ENCODE data around the gene USE1. TPM values are rescaled to one million over a fixed set of nuclear protein-coding genes. Genes with fewer than 3 reads are reported as not detected.

The USE1 gene
- total and polyA plus RNA-seq, 4 experiments from 2014 or later, result 36.5 to 44.3 (median 40.5) TPM

DNA sequence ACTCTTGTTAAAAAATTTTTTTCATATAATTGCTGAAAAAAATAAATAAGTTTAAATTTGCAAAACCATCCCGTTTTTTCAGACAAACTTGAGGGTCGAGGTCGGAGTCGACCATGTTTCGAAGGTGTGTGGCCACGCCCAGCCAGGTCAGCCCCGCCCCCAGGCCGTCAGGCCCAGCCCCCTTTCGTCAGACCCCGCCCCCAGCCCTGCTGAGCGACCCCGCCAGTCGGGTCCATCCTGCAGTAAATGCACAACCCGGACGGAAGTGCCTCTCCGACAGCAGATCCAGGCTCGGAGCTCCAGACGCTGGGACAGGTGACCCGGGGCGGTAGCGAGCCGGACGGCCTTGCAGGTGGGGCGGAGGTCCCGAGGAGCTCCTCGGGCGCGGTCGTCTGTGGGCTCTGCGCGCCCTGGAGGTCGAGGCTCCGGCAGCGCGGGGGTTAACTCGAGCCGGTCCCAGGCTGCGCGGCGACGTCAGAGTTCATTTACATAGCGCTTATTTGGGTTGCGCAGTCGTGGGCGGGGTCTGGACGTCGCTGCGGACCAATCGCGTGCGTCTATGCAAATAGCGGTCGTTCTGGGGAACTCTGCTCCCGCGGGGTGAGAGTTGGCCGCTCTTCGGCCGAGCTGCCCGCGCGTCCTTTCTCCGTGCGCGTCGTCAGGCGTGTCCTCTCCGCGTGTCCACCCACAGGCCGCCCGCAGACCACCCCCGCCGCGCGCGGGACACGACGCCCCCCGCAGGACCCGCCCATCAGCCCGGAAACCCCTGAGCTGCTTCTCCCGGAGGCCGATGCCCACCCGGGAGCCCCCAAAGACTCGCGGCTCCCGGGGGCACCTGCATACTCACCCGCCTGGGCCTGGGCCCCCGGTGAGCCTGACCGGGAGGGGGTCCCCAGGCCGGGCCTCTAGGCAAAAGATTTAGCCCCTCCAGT is 11.1 kb downstream of the USE1 start, which contains the start of gene OCEL1:
OCEL1 (plus strand) TSS at position 225 of the 932 bp plus-strand sequence; CDS start at position 247, 22 bp downstream.
- CTCF ChIA-PET (ENCODE audit: partially characterized antibody), result interaction anchor here (0.5 to 2.5 kb wide), 8 partner anchors 8 to 150 kb away, joined by 3 to 13 read pairs (median 3); partner anchors contain the start of genes USE1 and USHBP1
- peak; percentile 96 to 98 (median 97) for DNase-seq
- Histone ChIP-seq H3K9me3 (ENCODE audit: control insufficient read depth in 1 of 2, low read length in 2 of 2) (no peaks in the 10 kb centered on the region), H3K36me3 (ENCODE audit: insufficient read depth, low read length) (peaks cover 7% of the 10 kb centered on the region), H3K4me1 (ENCODE audit: insufficient read depth, low read length) (peaks cover 14% of the 10 kb centered on the region), H3K27me3 (ENCODE audit: insufficient read depth, low read length) (no peaks in the 10 kb centered on the region), H3K27ac (ENCODE audit: low read depth, low read length) (peak within 1 kb of the TSS; percentile 73), H3K4me3 (ENCODE audit: low read length in 2 of 2) (peak within 1 kb of the TSS; percentile 73 to 90)
- intact Hi-C loops (cut with micrococcal nuclease), result loop anchor here (1.0 to 5.0 kb wide), 6 partner anchors 9 to 151 kb away; partner anchors contain the start of genes BABAM1, DDA1, HAUS8 and MYO9B
- no peaks in the 10 kb centered on the region for H3K9me3 Mint-ChIP-seq
- peak within 1 kb of the TSS; percentile 95 to 99 (median 95) for H3K4me3 Mint-ChIP-seq
- POLR2A ChIA-PET (ENCODE audit: partially characterized antibody), result interaction anchor here (0.6 to 4.7 kb wide), 26 partner anchors 9 to 1390 kb away, joined by 3 to 134 read pairs (median 5); partner anchors contain the start of genes ABHD8, ANKLE1, ANO8 and BABAM1
- peak within 1 kb of the TSS; percentile 98 to 99 (median 98) for H3K27ac Mint-ChIP-seq
- no peaks in the 10 kb centered on the region for H3K27me3 Mint-ChIP-seq
- peaks cover 4 to 19% (median 7%) of the 10 kb centered on the region in 4 donors for H3K4me1 Mint-ChIP-seq
- H3K36me3 Mint-ChIP-seq, result peaks cover 0 to 13% of the 10 kb centered on the region in 2 donors

- intact Hi-C loops (cut with micrococcal nuclease), result loop anchor here (5.0 kb wide), 1 partner anchor 39 kb away; the partner anchor contains the start of gene BABAM1
- H3K9me3 Mint-ChIP-seq, result no peaks in the 10 kb centered on the region
- H3K4me3 Mint-ChIP-seq, result peak overlapping the region in 4 of 8 donors; percentile 1 to 10 (median 5)
These were observed 12.7 kb downstream of the USE1 start for GRCh38 chr19:17227798-17228367.

DNA sequence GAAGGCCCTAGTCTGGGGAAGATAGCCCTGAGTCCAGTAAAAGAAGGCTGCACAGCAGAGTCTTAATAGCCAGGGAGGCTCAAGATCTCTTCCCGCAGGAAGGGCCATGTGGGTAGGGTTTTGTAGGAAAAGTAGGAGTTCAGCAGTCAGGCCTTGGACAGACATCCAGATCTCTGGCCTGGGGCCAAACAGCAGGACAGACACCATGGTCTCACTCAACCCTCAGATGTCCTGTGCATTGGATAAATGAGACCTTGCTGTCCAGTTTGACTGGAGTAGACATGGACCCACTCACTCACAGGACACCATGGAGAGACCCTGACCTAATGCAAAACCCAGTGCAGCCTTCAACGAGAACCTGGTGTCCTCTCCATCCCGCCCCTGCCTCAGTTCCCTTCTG is 14.7 kb downstream of the USE1 start:
- H3K27me3 Mint-ChIP-seq, result no peaks in the 10 kb centered on the region
- peaks cover 22% of the 10 kb centered on the region for H3K4me1 ChIP-seq (ENCODE audit: insufficient read depth, low read length)
- H3K36me3 ChIP-seq (ENCODE audit: insufficient read depth, low read length), result peaks cover 7% of the 10 kb centered on the region
- no peaks in the 10 kb centered on the region for H3K9me3 Mint-ChIP-seq
- no peak overlapping the region for H3K4me3 ChIP-seq (ENCODE audit: low read length in 2 of 2)
- H3K27me3 ChIP-seq (ENCODE audit: insufficient read depth, low read length), result no peaks in the 10 kb centered on the region
- no peak overlapping the region for H3K27ac ChIP-seq (ENCODE audit: low read depth, low read length)
- H3K36me3 Mint-ChIP-seq, result peaks cover 0 to 19% of the 10 kb centered on the region in 2 donors
- intact Hi-C loops (cut with micrococcal nuclease), result loop anchor here (5.0 kb wide), 1 partner anchor 37 kb away; the partner anchor contains the start of gene BABAM1
- peak overlapping the region in 1 of 7 donors; percentile 4 for H3K27ac Mint-ChIP-seq
- CTCF ChIA-PET (ENCODE audit: partially characterized antibody), result no interaction called here
- DNase-seq, result no peak
- peaks cover 5 to 44% (median 14%) of the 10 kb centered on the region in 4 donors for H3K4me1 Mint-ChIP-seq
- H3K4me3 Mint-ChIP-seq, result no peak overlapping the region
- no peaks in the 10 kb centered on the region for H3K9me3 ChIP-seq (ENCODE audit: control insufficient read depth in 1 of 2, low read length in 2 of 2)
- POLR2A ChIA-PET (ENCODE audit: partially characterized antibody), result interaction anchor here (0.5 kb wide), 1 partner anchor 77 kb away, joined by 3 read pairs; no protein-coding TSS in a partner anchor

More at GRCh38 chr19:17227798-17228367, 12.7 kb downstream of the USE1 start:
- Histone ChIP-seq H3K9me3 (ENCODE audit: control insufficient read depth in 1 of 2, low read length in 2 of 2) (no peaks in the 10 kb centered on the region), H3K27ac (ENCODE audit: low read depth, low read length) (no peak overlapping the region), H3K4me3 (ENCODE audit: low read length in 2 of 2) (no peak overlapping the region), H3K4me1 (ENCODE audit: insufficient read depth, low read length) (peaks cover 14% of the 10 kb centered on the region), H3K36me3 (ENCODE audit: insufficient read depth, low read length) (peaks cover 7% of the 10 kb centered on the region), H3K27me3 (ENCODE audit: insufficient read depth, low read length) (no peaks in the 10 kb centered on the region)
- H3K27ac Mint-ChIP-seq, result peak overlapping the region in 3 of 7 donors; percentile 40 to 62 (median 57)
- no peaks in the 10 kb centered on the region for H3K27me3 Mint-ChIP-seq
- no peak for DNase-seq
- H3K4me1 Mint-ChIP-seq, result peaks cover 4 to 27% (median 7%) of the 10 kb centered on the region in 4 donors
- CTCF ChIA-PET (ENCODE audit: partially characterized antibody), result no interaction called here
- POLR2A ChIA-PET (ENCODE audit: partially characterized antibody), result interaction anchor here (1.2 to 4.7 kb wide), 4 partner anchors 8 to 39 kb away, joined by 3 to 134 read pairs (median 33); partner anchors contain the start of genes BABAM1 and USE1
- peaks cover 0 to 20% of the 10 kb centered on the region in 2 donors for H3K36me3 Mint-ChIP-seq

DNA sequence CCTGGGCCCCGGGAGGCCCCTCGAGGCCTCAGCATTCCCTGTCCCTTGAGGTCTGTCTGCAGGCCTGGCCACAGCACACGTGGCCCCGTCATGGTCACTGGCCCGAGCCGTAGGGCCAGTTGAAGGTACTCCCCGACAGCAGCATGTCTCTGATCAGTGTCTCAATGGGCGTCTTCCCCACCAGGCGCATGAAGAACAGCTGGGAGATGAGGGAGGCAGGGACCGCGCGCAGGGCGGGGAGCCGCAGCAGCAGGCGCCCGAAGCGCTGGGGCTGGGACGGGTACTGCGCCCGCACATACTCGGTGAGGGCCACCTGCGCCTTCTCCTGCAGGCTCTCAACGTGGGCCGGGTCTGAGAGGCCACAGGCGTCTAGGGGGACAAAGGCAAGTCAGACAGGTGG is 17.1 kb downstream of the USE1 start:
- Histone ChIP-seq H3K36me3 (ENCODE audit: insufficient read depth, low read length) (peaks cover 7% of the 10 kb centered on the region), H3K4me3 (ENCODE audit: low read length in 2 of 2) (no peak overlapping the region), H3K27me3 (ENCODE audit: insufficient read depth, low read length) (no peaks in the 10 kb centered on the region), H3K9me3 (ENCODE audit: control insufficient read depth in 1 of 2, low read length in 2 of 2) (no peaks in the 10 kb centered on the region), H3K4me1 (ENCODE audit: insufficient read depth, low read length) (peaks cover 21% of the 10 kb centered on the region), H3K27ac (ENCODE audit: low read depth, low read length) (no peak overlapping the region)
- intact Hi-C loops (cut with micrococcal nuclease), result no loop called here
- Mint-ChIP-seq H3K4me3 (peak overlapping the region in 1 of 8 donors; percentile 10), H3K36me3 (peaks cover 0 to 13% of the 10 kb centered on the region in 2 donors), H3K27ac (peak overlapping the region in 1 of 7 donors; percentile 18), H3K27me3 (no peaks in the 10 kb centered on the region), H3K9me3 (no peaks in the 10 kb centered on the region), H3K4me1 (peaks cover 2 to 29% (median 9%) of the 10 kb centered on the region in 4 donors)
- POLR2A ChIA-PET (ENCODE audit: partially characterized antibody), result interaction anchor here (2.1 kb wide), 1 partner anchor 17 kb away, joined by 13 read pairs; the partner anchor contains the start of gene USE1
- no peak for DNase-seq
- CTCF ChIA-PET (ENCODE audit: partially characterized antibody), result interaction anchor here (1.0 kb wide), 1 partner anchor 26 kb away, joined by 4 read pairs; no protein-coding TSS in a partner anchor

GRCh38 chr19:17234911-17235299 is 19.7 kb downstream of the USE1 start:
- Histone ChIP-seq H3K4me1 (ENCODE audit: insufficient read depth, low read length) (peaks cover 20% of the 10 kb centered on the region), H3K36me3 (ENCODE audit: insufficient read depth, low read length) (no peaks in the 10 kb centered on the region), H3K9me3 (ENCODE audit: control insufficient read depth in 1 of 2, low read length in 2 of 2) (no peaks in the 10 kb centered on the region), H3K27ac (ENCODE audit: low read depth, low read length) (peak overlapping the region; percentile 40), H3K4me3 (ENCODE audit: low read length in 2 of 2) (peak overlapping the region; percentile 69 to 84), H3K27me3 (ENCODE audit: insufficient read depth, low read length) (no peaks in the 10 kb centered on the region)
- Mint-ChIP-seq H3K4me3 (peak overlapping the region; percentile 70 to 85 (median 78)), H3K4me1 (peaks cover 2 to 28% (median 6%) of the 10 kb centered on the region in 4 donors), H3K27ac (peak overlapping the region in 1 of 7 donors; percentile 64), H3K27me3 (no peaks in the 10 kb centered on the region), H3K9me3 (no peaks in the 10 kb centered on the region), H3K36me3 (peaks cover 0 to 8% of the 10 kb centered on the region in 2 donors)
- ChIA-PET CTCF (ENCODE audit: partially characterized antibody) (interaction anchor here (0.6 to 3.0 kb wide), 18 partner anchors 9 to 462 kb away, joined by 3 to 20 read pairs (median 4); partner anchors contain the start of genes BABAM1, OCEL1 and USE1), POLR2A (ENCODE audit: partially characterized antibody) (interaction anchor here (0.6 to 4.1 kb wide), 16 partner anchors 8 to 460 kb away, joined by 3 to 53 read pairs (median 8); partner anchors contain the start of genes BABAM1, HAUS8, MYO9B and NR2F6)
- intact Hi-C loops (cut with micrococcal nuclease), result loop anchor here (1.0 to 2.0 kb wide), 6 partner anchors 9 to 168 kb away; partner anchors contain the start of genes HAUS8, MYO9B, OCEL1 and USE1
- peak; percentile 45 to 62 (median 48) for DNase-seq

DNA sequence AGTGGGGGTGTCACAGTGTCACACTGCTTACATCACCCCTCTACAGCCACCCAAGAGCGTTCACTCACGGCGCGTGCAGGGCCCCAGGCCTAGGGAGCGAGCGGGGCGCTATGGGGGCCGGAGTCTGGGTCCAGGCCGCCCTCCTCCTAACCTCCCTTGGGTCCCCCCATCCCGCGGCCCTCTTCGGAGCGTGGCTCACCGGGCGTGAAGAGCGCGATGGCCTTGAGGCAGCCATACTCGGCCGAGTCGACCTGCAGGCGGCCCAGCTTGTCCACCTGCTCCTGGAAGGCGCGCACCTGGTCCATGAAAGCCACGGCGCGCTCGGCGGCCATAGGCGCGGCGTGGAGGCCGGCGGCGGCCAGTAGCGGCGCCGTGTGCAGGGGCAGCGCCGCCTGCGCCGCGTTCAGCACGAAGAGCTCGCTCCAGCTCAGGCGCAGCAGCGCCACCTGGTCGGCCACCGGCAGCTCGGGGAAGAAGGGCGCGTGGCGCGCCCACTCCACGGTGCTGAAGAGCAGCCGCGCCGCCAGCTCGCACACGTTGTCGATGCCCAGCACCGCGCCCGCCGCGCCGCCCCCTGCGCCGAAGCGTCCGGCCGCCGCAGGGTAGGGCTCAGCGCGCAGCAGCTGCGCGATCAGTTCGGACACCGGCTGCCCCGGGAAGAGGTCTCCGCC is 20.3 kb downstream of the USE1 start:
- Histone ChIP-seq H3K4me1 (ENCODE audit: insufficient read depth, low read length) (peaks cover 20% of the 10 kb centered on the region), H3K9me3 (ENCODE audit: control insufficient read depth in 1 of 2, low read length in 2 of 2) (no peaks in the 10 kb centered on the region), H3K36me3 (ENCODE audit: insufficient read depth, low read length) (no peaks in the 10 kb centered on the region), H3K27me3 (ENCODE audit: insufficient read depth, low read length) (no peaks in the 10 kb centered on the region), H3K27ac (ENCODE audit: low read depth, low read length) (peak overlapping the region; percentile 40), H3K4me3 (ENCODE audit: low read length in 2 of 2) (peak overlapping the region; percentile 69 to 84)
- CTCF ChIA-PET (ENCODE audit: partially characterized antibody), result interaction anchor here (0.6 to 3.0 kb wide), 19 partner anchors 10 to 463 kb away, joined by 3 to 20 read pairs (median 4); partner anchors contain the start of genes BABAM1, OCEL1 and USE1
- Mint-ChIP-seq H3K4me3 (peak overlapping the region; percentile 70 to 85 (median 78)), H3K27ac (peak overlapping the region in 1 of 7 donors; percentile 64), H3K27me3 (no peaks in the 10 kb centered on the region), H3K4me1 (peaks cover 2 to 28% (median 6%) of the 10 kb centered on the region in 4 donors), H3K36me3 (peaks cover 0 to 8% of the 10 kb centered on the region in 2 donors), H3K9me3 (no peaks in the 10 kb centered on the region)
- peak; percentile 71 to 77 (median 73) for DNase-seq
- POLR2A ChIA-PET (ENCODE audit: partially characterized antibody), result interaction anchor here (0.6 to 4.1 kb wide), 15 partner anchors 9 to 160 kb away, joined by 3 to 53 read pairs (median 9); partner anchors contain the start of genes BABAM1, HAUS8, MYO9B and NR2F6
- intact Hi-C loops (cut with micrococcal nuclease), result loop anchor here (1.0 to 2.0 kb wide), 6 partner anchors 9 to 168 kb away; partner anchors contain the start of genes HAUS8, MYO9B, OCEL1 and USE1

All from CD4-positive, alpha-beta memory T cell (primary cell).